HG03039 (cell line): ENCODE measurements around the gene CLCN1.
"Not testable (repeated sequence)": the region's sequence is repeated elsewhere in the genome, so short reads cannot be mapped to it uniquely, and the experiment has no call there.

Source experiments
- ATAC-seq: cut with Tn5 transposase; IDR thresholded peaks from one replicate; pipeline ENCODE4 v1.9.1; 2021; ENCODE audit warnings: mild to moderate bottlenecking, moderate library complexity; ENCODE audit not compliant: unreplicated experiment

Gene CLCN1

DNA sequence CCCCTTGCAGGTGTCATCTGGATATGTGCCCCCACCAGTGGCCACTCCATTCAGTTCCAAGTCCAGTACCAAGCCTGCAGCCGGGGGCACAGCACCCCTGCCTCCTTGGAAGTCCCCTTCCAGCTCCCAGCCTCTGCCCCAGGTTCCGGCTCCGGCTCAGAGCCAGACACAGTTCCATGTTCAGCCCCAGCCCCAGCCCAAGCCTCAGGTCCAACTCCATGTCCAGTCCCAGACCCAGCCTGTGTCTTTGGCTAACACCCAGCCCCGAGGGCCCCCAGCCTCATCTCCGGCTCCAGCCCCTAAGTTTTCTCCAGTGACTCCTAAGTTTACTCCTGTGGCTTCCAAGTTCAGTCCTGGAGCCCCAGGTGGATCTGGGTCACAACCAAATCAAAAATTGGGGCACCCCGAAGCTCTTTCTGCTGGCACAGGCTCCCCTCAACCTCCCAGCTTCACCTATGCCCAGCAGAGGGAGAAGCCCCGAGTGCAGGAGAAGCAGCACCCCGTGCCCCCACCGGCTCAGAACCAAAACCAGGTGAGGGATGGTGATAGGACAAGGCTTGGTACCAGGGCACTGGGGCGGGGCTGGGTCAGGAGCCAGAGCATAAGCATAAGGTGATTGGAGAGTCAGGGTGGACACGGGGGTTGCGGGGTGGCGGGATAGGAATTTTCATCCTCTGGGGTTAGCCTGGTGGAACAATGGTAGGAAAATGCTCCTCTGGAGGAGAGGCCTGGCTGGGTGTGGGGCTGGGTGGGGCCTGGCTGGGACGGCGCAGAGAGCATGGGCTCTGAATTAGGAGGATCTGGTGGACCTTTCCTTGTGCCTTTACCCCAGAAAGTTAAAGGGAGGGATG lies 67.1 kb downstream of the CLCN1 start:
- no peak for ATAC-seq

DNA sequence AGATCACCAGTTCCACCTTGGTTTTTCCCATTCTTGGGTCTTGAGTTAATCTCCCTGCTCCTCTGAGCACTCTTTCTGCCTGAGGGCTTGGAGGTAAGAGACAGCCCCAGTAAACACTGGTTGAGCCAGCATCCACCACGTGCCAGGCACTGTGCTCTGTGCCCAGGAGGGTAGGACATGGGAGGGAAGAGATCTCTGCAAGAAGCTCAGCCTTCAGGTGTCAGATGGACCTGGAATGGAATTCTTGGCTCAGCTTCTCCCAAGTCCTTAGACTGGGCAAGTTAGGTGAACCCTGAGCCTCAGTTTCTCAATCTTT lies 67.7 kb downstream of the CLCN1 start:
- ATAC-seq = no peak

DNA sequence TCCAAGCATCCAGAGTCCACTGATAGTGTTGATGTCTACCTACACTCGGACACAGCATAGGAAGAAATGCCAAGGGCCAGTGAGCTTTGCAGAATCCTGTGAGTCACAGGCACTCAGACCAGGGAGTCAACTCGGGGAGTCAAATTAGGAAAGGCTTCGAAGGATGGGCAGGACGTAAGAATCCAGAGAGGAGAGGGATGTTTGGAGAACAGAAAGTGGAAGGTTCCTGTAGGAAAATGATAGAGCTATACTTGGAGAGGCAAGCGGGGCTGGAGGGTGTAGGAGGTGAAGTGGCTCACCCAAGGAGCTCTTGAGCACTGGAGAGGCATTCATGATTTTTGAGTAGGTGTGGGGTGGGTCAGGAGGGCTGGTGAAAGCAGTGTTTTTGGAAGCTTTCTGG lies 68.2 kb downstream of the CLCN1 start:
- ATAC-seq = no peak

DNA sequence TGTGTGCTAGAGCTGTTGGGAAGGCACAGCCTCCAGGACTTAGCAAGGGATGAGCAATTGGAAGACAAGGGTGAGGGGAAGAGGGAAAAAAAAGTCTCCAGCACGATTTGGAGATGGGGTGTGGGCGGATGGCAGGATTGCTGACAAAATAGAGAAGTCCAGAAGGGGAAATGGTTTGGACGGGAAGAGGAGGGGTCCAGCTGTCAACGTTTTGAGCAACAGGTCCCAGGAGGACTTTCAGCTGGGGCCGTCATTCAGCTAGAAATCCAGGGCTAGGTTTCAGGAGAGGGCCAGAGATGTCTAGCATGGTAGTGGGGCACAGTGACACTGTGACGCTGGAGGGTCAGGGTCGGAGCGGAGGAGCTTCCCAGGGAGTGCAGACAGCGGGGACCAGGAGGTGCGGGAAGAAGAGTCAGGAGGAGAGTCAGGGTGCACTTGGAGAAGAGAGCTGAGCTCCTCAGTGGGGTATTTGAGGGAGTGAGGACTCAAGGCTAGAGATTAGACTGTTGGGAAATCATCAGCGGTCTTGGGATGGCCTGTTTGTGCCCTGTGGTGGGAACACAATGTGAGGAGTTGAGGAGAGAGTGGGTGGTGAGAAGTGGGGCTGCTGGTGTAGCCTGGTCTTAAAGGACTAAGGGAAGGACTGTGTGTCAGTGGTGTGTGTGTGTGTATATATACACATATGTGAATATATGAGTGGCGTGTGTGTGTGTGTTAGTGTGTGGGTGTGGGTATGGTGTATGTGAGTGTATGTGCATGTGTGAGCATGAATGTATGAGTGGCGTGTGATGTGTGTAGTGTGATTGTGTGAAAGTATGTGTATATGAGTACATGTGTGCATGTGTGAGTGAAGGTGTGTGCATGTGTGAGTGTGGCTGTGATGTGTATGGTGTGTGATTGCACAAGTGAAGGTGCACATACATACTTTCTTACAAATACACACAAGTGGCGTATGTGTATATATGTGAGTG lies 69.0 kb downstream of the CLCN1 start:
- ATAC-seq = no peak

DNA sequence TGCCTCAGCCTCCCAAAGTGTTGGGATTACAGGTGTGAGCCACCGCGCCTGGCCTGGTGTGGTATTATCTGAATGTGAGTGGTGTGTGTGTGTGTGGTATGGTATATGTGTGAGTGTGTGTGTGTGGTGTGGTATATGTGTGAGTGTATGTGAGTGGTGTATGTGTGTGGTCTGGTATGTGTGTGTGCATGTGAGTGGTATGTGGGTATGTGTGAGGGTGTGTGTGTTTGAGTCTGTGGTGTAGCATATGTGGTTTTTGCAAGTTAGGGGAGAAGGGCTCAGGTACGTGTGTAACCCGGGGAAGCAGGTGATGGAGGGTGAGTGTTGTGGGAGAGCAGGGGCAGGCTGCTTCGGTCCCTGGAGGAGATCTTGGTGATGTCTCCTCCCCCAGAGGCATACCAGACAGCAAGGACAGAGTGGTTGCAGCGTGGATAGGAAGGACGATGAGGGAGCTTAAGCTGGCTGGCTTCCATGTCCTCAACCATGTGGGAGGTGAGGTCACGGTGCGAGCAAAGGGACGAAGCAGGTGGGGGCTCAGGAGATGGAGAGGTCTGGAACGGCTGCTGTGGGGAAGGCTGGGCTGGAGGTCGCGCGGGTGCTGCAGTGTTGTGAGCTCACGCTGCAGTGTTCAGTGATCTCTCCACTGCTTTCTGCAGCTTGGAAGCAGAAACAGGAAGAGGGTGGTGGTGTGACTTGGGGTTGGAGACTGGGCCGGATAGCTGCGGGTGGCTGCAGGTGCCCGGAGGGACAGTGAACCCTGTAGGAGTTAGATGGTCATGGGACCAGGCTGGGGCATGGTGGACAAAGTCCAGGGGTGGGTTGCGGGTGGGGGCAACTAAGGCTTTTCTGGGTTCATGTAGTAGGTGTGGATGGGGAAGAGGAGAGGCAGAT lies 70.2 kb downstream of the CLCN1 start:
- ATAC-seq = no peak

DNA sequence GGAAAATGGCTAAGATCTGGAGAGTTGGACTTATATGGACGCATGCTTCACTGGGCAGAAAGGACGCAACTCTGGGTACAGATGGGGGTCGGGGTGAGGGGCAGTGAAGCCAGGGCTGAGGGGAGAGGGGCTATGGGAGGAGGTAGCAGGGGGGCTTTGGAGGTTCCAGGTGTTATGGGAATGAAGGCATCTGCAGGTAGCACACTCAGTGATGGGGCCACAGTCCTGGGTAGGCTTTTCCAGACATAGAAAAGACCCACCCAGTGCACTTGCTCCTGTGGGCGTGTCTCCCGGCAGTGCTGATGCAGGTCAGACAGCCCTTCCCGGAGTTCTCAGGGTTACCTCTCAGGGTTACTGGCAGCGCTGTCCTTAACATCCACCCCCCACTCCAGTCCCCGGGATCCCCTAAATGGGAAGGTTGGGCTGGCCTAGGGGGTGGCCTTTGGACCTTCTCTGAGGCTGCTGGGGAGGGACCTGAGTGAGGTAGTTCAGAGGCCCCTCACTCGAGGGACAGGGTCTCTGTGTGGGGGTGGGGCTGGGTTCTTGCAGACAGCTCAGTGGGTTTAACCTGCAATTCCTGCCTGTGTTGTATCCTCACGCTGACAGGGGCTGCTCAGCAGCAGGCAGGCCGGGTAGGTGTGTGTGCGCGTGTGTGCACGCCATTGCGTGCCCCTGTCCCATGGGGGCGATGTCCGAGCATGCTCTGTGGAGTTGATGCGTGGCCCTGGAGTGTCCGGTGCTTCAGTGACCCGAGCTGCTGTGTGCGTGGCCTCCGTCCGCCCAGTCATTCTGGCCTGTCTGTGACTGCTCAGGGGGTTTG lies 71.5 kb downstream of the CLCN1 start:
- no peak for ATAC-seq

DNA sequence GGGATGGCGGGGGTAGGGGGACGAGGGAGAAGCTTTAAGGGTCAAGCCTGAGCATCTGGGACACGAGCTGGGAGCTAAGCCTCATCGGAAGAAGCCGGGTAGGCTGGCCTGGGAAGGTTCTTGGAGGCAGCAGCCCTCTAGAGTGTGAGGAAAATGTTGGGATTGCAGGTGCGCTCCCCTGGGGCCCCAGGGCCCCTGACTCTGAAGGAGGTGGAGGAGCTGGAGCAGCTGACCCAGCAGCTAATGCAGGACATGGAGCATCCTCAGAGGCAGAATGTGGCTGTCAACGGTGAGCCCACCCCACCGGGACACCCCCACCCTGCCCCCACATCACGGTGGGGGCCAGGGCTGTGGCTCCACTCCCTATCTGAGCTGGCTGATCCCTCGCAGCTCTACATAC lies 72.1 kb downstream of the CLCN1 start:
- no peak for ATAC-seq

DNA sequence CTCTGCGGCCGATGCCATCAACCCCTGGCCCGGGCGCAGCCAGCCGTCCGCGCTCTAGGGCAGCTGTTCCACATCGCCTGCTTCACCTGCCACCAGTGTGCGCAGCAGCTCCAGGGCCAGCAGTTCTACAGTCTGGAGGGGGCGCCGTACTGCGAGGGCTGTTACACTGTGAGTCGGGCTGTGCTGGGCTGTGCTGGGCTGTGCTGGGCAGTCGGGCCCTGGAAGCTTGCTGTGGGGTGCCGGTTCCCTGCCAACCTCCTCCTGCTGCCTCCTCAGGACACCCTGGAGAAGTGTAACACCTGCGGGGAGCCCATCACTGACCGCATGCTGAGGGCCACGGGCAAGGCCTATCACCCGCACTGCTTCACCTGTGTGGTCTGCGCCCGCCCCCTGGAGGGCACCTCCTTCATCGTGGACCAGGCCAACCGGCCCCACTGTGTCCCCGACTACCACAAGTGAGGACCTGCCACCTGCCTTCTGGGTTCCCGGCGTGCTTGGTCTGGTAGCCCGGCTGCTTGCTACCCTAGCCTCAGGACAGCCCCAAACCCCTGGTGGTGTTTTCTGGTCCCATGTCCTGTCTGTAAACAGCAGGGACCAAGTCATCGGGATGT lies 72.7 kb downstream of the CLCN1 start:
- ATAC-seq = no peak

DNA sequence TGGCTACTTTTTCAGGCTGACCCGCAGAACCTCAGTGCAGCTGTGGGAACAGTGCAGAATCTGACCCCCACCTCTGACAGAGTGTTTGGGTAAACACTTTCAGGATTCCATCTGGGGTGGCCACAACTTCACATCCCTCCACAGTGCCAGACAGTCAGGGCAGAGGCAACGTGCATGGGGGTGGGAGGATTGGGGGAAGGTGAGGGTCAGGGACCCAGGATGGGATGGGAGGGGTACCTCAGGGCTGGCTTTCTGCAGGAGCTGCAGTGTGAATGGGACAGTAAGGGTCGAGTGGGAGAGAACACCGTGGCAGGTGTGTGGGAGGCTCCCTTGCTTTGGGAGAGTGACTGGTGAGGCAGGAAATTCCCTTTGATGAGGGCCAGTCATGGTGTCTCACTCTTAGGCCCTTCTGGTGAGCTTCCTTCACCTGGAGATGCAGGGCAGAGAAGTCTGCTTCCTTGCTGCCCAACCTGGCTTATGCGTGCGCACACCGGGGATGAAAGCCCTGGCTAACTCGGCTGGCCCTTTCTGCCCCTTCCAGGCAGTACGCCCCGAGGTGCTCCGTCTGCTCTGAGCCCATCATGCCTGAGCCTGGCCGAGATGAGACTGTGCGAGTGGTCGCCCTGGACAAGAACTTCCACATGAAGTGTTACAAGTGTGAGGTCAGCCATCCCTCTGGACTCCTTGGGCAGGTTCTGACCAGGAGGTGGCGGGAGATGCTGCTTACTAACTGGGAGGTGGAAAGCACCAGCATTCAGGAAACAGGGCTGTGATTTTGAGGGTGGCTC lies 73.6 kb downstream of the CLCN1 start:
- ATAC-seq = no peak

DNA sequence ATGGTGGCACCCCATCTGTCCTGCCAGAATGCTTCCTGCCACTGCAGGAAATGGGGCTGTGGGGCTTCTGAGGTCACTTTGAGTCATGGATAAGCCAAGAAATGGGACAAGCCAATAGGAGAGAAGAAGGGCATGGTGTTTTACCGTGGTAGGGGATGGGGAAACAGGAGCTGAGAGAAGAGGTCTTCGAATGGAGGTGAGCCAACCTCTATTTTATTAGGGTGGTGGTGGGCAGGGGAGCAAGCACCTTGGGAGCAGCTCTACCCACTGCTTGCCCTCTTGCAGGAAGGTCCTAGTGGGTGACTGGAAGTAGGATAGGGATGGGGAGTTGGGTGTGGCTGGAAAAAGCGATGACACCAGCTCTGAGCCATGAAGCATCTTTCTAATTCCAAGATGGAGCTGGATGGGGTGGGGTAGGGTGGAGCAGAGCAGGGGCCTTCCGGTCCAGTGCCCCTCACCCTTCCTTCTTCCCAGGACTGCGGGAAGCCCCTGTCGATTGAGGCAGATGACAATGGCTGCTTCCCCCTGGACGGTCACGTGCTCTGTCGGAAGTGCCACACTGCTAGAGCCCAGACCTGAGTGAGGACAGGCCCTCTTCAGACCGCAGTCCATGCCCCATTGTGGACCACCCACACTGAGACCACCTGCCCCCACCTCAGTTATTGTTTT lies 74.3 kb downstream of the CLCN1 start:
- no peak for ATAC-seq

DNA sequence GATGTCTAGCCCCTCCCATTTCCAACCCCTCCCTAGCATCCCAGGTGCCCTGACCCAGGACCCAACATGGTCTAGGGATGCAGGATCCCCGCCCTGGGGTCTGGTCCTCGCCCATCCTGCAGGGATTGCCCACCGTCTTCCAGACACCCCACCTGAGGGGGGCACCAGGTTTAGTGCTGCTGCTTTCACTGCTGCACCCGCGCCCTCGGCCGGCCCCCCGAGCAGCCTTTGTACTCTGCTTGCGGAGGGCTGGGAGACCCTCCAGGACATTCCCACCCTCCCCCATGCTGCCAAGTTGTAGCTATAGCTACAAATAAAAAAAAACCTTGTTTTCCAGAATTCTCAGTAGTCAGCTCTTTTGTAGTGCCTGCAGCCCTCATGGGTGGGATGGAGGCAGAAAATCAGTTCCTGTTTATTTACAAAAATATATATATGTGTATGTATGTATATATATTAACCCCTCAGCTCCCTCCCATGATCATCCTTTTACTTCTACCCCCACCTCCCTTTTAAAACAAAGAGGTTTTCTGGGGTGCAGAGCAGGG lies 74.9 kb downstream of the CLCN1 start:
- no peak for ATAC-seq

DNA sequence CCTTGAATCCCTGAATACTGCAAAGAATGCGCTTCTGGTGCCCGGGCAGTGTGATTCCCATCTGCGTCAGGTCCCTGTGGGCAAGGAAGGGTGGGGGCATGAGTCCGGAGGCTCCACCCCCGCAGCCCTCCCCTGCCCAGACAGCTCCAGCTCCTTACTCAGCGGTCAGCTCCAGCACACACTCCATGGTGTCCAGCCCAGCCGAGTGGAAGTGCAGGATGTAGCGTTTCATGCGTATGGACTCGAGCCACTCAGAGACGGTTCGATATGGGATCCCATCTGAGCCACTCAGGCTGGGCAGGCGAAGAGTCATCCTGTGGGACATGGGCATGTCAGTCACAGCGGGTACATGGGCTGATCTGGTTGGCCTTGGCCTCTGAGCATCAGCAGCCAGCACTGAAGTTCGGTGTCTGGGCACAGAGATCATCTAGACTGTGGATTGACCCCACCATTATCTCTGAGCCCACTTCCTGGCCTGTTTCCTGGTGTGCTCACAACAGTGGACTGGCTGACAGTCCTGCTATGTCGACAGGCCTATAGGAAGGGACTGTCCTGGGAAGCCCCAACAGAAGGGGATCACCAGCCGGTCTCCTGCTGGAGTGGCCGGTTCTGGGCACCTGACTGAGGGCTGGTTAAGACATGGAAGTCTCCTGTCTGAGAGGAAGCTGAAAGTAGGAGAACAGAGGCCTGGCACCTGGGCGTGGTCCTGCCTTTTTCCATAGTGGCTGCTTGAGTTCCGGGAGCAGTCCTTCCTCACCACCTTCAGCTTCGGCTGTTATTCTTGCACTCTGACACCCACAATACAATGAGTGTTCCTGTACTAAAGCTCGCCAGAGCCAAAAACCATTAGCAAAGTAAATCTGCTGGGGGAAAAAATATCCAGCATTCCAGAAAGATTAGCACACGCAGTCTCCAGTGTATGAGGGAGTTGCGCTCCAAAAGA lies 75.8 kb downstream of the CLCN1 start:
- ATAC-seq = no peak

DNA sequence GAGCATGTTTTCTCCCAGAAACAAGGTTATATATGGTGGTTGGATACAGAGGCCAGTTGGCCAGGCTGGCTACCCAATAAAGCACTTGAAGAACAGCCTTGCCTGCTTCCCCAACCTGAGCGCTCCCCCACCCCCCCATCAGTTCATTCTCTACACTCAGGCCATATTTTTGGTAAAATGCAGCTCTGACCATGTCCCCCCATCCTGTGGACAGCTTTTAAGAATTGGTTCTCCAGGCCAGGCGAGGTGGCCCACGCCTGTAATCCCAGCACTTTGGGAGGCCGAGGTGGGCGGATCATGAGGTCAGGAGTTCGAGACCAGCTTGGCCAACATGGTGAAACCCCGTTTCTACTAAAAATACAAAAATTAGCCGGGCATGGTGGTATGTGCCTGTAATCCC lies 76.5 kb downstream of the CLCN1 start:
- ATAC-seq = not testable (repeated sequence)

DNA sequence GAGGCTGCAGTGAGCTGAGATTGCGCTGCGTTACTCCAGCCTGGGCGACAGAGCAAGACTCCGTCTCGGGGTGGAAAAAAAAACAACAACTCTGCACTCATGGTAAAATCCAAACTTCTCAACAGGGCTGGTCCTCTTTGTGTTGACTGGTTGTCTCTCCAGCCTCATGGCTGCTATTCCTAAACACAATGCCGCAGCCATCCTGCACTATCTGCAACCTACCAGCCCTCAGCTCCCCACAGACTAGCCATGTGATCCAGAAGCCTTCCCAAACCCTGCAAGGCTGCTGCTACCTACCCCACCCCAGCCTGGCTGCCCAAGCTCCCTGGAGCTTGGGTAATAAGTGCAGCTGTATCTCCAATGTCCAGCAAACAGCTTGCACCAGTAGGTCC lies 77.0 kb downstream of the CLCN1 start:
- no peak for ATAC-seq

DNA sequence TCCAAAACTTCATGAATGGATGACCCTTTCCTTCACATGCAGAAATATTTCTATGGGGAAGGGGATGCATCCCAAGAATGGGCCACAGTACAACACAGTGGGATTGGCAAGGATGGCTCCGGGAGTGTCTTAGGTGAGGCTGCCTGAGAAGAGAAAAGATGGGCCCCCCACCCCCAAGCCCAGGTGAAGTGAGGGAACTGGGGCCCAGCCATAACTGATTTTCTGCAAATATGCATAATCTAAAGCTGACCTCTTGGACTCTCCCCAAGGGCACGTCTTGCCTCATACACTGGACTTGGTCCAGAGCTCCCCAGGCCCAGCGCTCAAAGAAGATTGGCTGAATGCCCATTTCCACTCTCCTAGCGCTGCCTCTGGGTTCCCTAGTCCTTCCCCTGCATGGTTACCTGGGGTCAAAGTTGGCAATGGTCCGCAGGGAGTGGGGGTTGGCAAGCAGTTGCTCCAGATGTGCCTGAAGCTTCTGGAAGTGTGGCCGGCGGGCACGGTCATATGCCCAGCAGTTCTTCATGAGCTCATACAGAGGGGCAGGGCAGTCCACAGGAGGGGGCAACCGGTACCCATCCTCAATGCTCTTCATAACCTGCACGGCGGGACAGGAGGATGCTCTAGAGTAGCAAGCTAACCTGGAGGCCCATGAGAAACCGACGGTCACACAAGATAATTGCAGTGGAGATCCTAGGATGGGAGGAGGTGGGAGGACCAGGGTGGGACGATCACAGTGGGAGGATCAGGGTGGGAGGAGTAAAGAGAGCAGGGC lies 77.5 kb downstream of the CLCN1 start:
- no peak for ATAC-seq

DNA sequence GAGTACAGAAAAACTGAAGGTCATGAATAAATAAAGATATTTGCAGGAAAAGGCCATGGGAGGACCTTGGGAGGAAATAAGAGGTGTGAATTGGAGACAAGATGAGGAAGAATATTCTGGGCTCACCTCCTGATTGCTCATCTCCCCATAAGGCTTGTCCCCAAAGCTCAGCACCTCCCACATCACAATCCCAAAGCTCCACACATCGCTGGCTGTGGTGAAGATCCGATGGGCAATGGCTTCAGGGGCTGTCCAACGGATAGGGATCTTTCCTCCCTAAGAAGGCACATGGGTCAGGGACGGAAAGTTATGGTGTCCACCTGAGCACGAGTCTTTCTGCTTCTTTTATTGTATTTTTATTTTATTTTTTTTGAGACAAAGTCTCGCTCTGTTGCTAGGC lies 78.2 kb downstream of the CLCN1 start:
- ATAC-seq = no peak
